B cell (primary cell): Measurements from ENCODE around the gene EXOC6B. TPM values are rescaled to one million over a fixed set of nuclear protein-coding genes. Genes with fewer than 3 reads are reported as not detected.

ENCODE experiments used
- ATAC-seq: fragments of 200-7000 bp; cut with Tn5 transposase; one replicate; pipeline ENCODE4 v1.10.0; 2021; ENCODE audit warnings: low read depth, mild to moderate bottlenecking, moderate number of reproducible peaks, moderate library complexity
- CTCF ChIA-PET: fragments of 350-600 bp; sonication (Branson Sonifier 250); formaldehyde crosslinking; loops from one replicate; lab custom pipeline; 2021; ENCODE audit warnings: antibody characterized with exemption, inconsistent platforms; lab: Charles Lee
- POLR2A ChIA-PET: fragments of 350-600 bp; sonication (Branson Sonifier 250); formaldehyde crosslinking; loops from one replicate; lab custom pipeline; 2021; ENCODE audit warnings: antibody characterized with exemption; lab: Charles Lee
- DNase-seq: peaks from one replicate; pipeline ENCODE4 v3.0.0; 2013
- H2AFZ ChIP-seq: 2 replicates; pipeline ENCODE4 v1.6.1; 2012; ENCODE audit warnings: mild to moderate bottlenecking, low read depth, low read length; ENCODE audit not compliant: insufficient read depth, poor library complexity, severe bottlenecking
- H3K27ac ChIP-seq, 2 donors: 1 replicate in 1 of 2; 2 replicates in 1 of 2; pipeline ENCODE4 v1.5.1; 2012 to 2013; ENCODE audit warnings: low read length in 2 of 2, mild to moderate bottlenecking in 2 of 2, moderate library complexity in 1 of 2
- H3K27me3 ChIP-seq, 4 experiments: fragments of 200-600 bp in 1 of 4; sonication (generic) in 1 of 4; replicated peaks in 1 of 4; 1 replicate in 2 of 4; 2 replicates in 2 of 4; pipeline versions ENCODE4 v1.6.1 to v1.7.0; 2013 to 2016; ENCODE audit warnings: low read length in 3 of 4, mild to moderate bottlenecking in 2 of 4, mixed read lengths in 1 of 4, moderate library complexity in 1 of 4; ENCODE audit not compliant: insufficient read depth in 4 of 4, control insufficient read depth in 3 of 4; ENCODE audit errors: control extremely low read depth in 1 of 4
- H3K36me3 ChIP-seq, 2 experiments: replicated peaks in 1 of 2; 1 replicate in 1 of 2; 2 replicates in 1 of 2; pipeline versions ENCODE4 v1.6.1 to v1.7.1; 2013; ENCODE audit warnings: low read length in 1 of 2; ENCODE audit not compliant: insufficient read depth in 2 of 2, control insufficient read depth in 1 of 2; ENCODE audit errors: control extremely low read depth in 1 of 2, extremely low read depth in 1 of 2
- H3K4me1 ChIP-seq, 2 donors: fragments of 200-600 bp in 1 of 2; sonication (generic) in 1 of 2; 1 replicate in 1 of 2; 2 replicates in 1 of 2; pipeline versions ENCODE4 v1.5.1 to v1.6.1; 2013 to 2017; ENCODE audit warnings: low read length in 2 of 2; ENCODE audit not compliant: control insufficient read depth in 2 of 2, insufficient read depth in 2 of 2
- H3K4me2 ChIP-seq: replicated peaks from 2 replicates; pipeline ENCODE3; 2012; ENCODE audit warnings: mild to moderate bottlenecking, low read depth, low read length; ENCODE audit not compliant: poor library complexity, severe bottlenecking
- H3K4me3 ChIP-seq, 5 experiments: fragments of 200-600 bp in 1 of 5; sonication (generic) in 1 of 5; 1 replicate in 3 of 5; 2 replicates in 2 of 5; pipeline versions ENCODE4 v1.5.1 to v1.7.0; 2011 to 2016; ENCODE audit warnings: low read length in 4 of 5, mild to moderate bottlenecking in 4 of 5, low read depth in 2 of 5, control low read depth in 1 of 5, moderate library complexity in 1 of 5; ENCODE audit not compliant: insufficient read depth in 1 of 5; ENCODE audit errors: control extremely low read depth in 1 of 5, extremely low read depth in 1 of 5
- H3K79me2 ChIP-seq: fragments of 200-600 bp; sonication (generic); one replicate; pipeline ENCODE4 v1.6.0; 2016; ENCODE audit warnings: low read length; ENCODE audit not compliant: control insufficient read depth, insufficient read depth
- H3K9ac ChIP-seq: fragments of 200-600 bp; sonication (generic); 2 replicates; pipeline ENCODE4 v1.6.1; 2017; ENCODE audit warnings: mild to moderate bottlenecking, low read length, moderate library complexity
- H3K9me3 ChIP-seq, 3 donors: one replicate each; pipeline versions ENCODE4 v1.6.1 to v1.7.1; 2013; ENCODE audit warnings: low read length in 2 of 3; ENCODE audit not compliant: control insufficient read depth in 2 of 3, insufficient read depth in 1 of 3; ENCODE audit errors: control extremely low read depth in 1 of 3
- H4K20me1 ChIP-seq: 2 replicates; pipeline ENCODE4 v1.6.0; 2012; ENCODE audit warnings: mild to moderate bottlenecking, low read length; ENCODE audit not compliant: insufficient read depth, control insufficient read depth, poor library complexity, severe bottlenecking
- H3K27ac Mint-ChIP-seq: one replicate; pipeline ENCODE4 v1.8.0; 2021; ENCODE audit warnings: mixed read lengths
- H3K27me3 Mint-ChIP-seq: one replicate; pipeline ENCODE4 v1.8.0; 2021; ENCODE audit warnings: mixed read lengths
- H3K4me1 Mint-ChIP-seq: one replicate; pipeline ENCODE4 v1.8.0; 2021; ENCODE audit warnings: mixed read lengths
- H3K4me3 Mint-ChIP-seq: one replicate; pipeline ENCODE4 v1.8.0; 2021; ENCODE audit warnings: mixed read lengths
- H3K9me3 Mint-ChIP-seq: one replicate; pipeline ENCODE4 v1.8.0; 2022; ENCODE audit warnings: mixed read lengths; ENCODE audit not compliant: insufficient read depth
- EZH2 ChIP-seq: IDR thresholded peaks from 2 replicates; pipeline ENCODE4 v1.6.1; 2012; ENCODE audit warnings: borderline replicate concordance, low read depth, mild to moderate bottlenecking, moderate library complexity, low read length; ENCODE audit not compliant: insufficient read depth, poor library complexity, severe bottlenecking
- WGBS: methylation state at CpG from one replicate; pipeline ENCODE4 v1.1.5; 2013; ENCODE audit warnings: missing lambda C conversion rate; ENCODE audit not compliant: insufficient coverage; 5-methylcytosine and 5-hydroxymethylcytosine counted together
- intact Hi-C: fragments of 100-400 bp; cut with micrococcal nuclease; formaldehyde crosslinking; loops from one replicate; pipeline ENCODE4 v1.10.0; 2022
- polyA plus RNA-seq: library from polyadenylated mRNA; depleted of rRNA; stranded (reverse); fragments of >200 nt; gene quantifications from 2 replicates; pipeline ENCODE4 v1.2.3, GENCODE V29; 2012
- total RNA-seq, 2 donors: library from RNA; stranded (reverse); fragments of 120-200 nt in 1 of 2; gene quantifications; 1 replicate in 1 of 2; 2 replicates in 1 of 2; pipeline versions ENCODE4 v1.2.3 to v1.2.4, GENCODE V29; 2013 to 2022
- TF ChIP-seq, protein P1 (sequence below): fragments of 200-600 bp; IDR thresholded peaks from one replicate; pipeline ENCODE4 v1.8.0; 2022; ENCODE audit warnings: antibody characterized with exemption, mild to moderate bottlenecking

Gene EXOC6B
- total and polyA plus RNA-seq, 2 donors (not counting 1 experiment from before 2014, with no cell fraction given), result 4.8 to 22.6 TPM

DNA sequence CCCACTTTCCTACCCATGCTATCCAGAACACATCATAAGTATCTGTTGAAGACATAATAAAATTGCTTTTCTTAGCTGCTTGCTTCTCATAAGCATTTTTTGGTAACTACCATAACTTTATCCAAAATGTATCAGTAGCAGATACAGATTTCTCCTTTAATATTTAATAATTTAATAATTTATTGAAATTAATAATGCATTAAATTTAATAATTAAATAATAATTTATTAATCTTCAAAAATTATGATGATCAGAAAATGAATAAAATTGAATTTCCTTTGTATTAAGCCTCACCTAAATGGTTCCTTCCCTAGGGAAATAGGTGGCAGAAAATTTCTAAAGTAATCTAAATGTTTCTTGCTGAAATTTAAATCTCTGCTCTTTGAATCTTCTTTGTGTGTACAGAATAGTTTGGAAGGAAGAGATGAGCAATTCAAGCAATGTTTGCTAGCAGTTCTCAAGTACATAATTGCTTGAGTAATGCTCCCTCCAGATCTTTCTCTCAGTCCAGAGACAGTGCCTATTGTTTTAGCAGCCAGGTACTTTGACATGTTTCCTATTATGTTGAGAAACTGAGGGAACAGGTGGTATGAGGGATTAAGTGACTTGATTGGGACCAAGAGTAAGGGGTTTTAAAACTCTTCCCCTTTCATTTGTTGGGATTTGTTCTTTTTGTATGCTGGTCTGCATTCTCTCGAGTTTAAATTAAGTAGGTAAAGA is 555.1 kb downstream of the EXOC6B start:
- Histone ChIP-seq H4K20me1 (no peaks in the 10 kb centered on the region), H3K9me3 (no peaks in the 10 kb centered on the region), H3K4me1 (no peaks in the 10 kb centered on the region), H3K36me3 (no peaks in the 10 kb centered on the region), H3K4me3 (no peak overlapping the region), H3K27me3 (no peaks in the 10 kb centered on the region), H3K9ac (no peak overlapping the region), H3K79me2 (no peaks in the 10 kb centered on the region), H3K27ac (no peak overlapping the region), H2AFZ (no peak overlapping the region), H3K4me2 (no peak overlapping the region)
- no CpG with 5 or more reads among the region's 1 CpG for WGBS
- TF ChIP-seq, protein P1, sequence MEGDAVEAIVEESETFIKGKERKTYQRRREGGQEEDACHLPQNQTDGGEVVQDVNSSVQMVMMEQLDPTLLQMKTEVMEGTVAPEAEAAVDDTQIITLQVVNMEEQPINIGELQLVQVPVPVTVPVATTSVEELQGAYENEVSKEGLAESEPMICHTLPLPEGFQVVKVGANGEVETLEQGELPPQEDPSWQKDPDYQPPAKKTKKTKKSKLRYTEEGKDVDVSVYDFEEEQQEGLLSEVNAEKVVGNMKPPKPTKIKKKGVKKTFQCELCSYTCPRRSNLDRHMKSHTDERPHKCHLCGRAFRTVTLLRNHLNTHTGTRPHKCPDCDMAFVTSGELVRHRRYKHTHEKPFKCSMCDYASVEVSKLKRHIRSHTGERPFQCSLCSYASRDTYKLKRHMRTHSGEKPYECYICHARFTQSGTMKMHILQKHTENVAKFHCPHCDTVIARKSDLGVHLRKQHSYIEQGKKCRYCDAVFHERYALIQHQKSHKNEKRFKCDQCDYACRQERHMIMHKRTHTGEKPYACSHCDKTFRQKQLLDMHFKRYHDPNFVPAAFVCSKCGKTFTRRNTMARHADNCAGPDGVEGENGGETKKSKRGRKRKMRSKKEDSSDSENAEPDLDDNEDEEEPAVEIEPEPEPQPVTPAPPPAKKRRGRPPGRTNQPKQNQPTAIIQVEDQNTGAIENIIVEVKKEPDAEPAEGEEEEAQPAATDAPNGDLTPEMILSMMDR, result no peak
- no peak for TF ChIP-seq EZH2
- H3K9me3 Mint-ChIP-seq, result peaks cover 2% of the 10 kb centered on the region
- H3K4me3 Mint-ChIP-seq, result no peak overlapping the region
- H3K27me3 Mint-ChIP-seq, result no peaks in the 10 kb centered on the region
- intact Hi-C loops, result no loop called here
- no peaks in the 10 kb centered on the region for H3K4me1 Mint-ChIP-seq
- H3K27ac Mint-ChIP-seq, result no peak overlapping the region
- DNase-seq, result no peak
- CTCF ChIA-PET, result no interaction called here
- POLR2A ChIA-PET, result no interaction called here
- ATAC-seq, result no peak

DNA sequence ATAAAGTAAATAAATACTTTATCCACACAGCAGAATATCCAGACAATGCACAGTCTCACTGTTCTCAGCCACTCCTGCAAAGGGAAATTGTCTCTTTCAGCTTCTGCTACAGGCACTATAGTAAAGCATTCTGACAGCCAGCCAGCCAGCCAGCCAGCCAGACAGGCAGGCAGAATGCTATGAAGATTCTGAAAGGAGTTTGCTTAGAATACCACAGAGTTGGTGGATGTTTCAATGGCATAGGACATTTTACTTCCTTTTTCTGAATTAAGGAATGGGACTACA is 562.1 kb downstream of the EXOC6B start:
- TF ChIP-seq, protein P1, result no peak
- TF ChIP-seq EZH2, result no peak
- Mint-ChIP-seq H3K9me3 (peaks cover 5% of the 10 kb centered on the region), H3K27me3 (no peaks in the 10 kb centered on the region), H3K4me1 (no peaks in the 10 kb centered on the region), H3K4me3 (no peak overlapping the region), H3K27ac (no peak overlapping the region)
- POLR2A ChIA-PET, result no interaction called here
- no peak for DNase-seq
- no peak overlapping the region for H2AFZ ChIP-seq
- H3K36me3 ChIP-seq, result no peaks in the 10 kb centered on the region
- no peak for ATAC-seq
- H3K9me3 ChIP-seq, result no peaks in the 10 kb centered on the region
- H3K4me2 ChIP-seq, result no peak overlapping the region
- H3K9ac ChIP-seq, result no peak overlapping the region
- no peaks in the 10 kb centered on the region for H3K27me3 ChIP-seq
- no peak overlapping the region for H3K4me3 ChIP-seq
- intact Hi-C loops, result no loop called here
- H3K4me1 ChIP-seq, result no peaks in the 10 kb centered on the region
- CTCF ChIA-PET, result no interaction called here
- H3K27ac ChIP-seq, result no peak overlapping the region
- H3K79me2 ChIP-seq, result no peaks in the 10 kb centered on the region
- H4K20me1 ChIP-seq, result no peaks in the 10 kb centered on the region
